ENCODE measurements around the gene RAB44.

RAB44 gene

DNA sequence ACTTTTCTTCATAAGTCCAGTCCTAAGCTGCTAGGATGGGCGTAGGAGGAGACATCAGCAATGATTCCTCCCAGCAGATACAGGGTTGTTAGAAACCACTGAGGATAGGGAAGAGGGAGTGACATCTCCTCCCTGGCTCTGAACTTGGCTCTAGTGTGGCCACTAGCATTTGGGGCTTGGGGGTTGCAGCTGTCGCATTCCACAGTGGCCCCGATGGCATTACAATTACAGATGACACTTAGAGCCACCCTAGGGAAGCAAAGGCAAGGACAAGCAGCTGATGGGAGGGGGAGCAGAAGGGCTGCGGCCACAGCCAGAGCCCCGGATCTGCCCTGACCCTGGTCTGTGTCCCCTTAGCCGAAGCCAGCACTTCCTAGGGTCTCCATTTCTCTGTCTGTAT lies 28.6 kb upstream of the RAB44 start:
- DNase-seq (ENCODE audit: low read depth in 2 of 2) = no peak

GRCh38 chr6:36670271-36670670 lies 27.4 kb upstream of the RAB44 start:
- no peak for DNase-seq (ENCODE audit: low read depth in 2 of 2)

GRCh38 chr6:36671687-36672375 lies 25.8 kb upstream of the RAB44 start:
- DNase-seq (ENCODE audit: low read depth in 2 of 2) = no peak

GRCh38 chr6:36673882-36674281 lies 23.7 kb upstream of the RAB44 start:
- no peak for DNase-seq (ENCODE audit: low read depth in 2 of 2)

DNA sequence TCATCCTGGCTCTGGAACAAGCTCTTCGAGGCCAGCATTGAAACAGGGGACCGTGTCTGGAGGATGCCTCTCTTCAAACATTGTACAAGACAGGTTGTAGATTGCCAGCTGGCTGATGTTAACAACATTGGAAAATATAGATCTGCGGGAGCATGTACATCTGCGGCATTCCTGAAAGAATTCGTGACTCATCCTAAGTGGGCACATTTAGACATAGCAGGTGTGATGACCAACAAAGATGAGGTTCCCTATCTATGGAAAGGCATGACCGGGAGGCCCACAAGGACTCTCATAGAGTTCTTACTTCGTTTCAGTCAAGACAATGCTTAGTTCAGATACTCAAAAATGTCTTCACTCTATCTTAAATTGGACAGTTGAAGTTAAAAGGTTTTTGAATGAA lies 22.7 kb upstream of the RAB44 start:
- no peak for DNase-seq (ENCODE audit: low read depth in 2 of 2)

GRCh38 chr6:36676141-36677058 lies 21.2 kb upstream of the RAB44 start:
- DNase-seq (ENCODE audit: low read depth in 2 of 2) = no peak

DNA sequence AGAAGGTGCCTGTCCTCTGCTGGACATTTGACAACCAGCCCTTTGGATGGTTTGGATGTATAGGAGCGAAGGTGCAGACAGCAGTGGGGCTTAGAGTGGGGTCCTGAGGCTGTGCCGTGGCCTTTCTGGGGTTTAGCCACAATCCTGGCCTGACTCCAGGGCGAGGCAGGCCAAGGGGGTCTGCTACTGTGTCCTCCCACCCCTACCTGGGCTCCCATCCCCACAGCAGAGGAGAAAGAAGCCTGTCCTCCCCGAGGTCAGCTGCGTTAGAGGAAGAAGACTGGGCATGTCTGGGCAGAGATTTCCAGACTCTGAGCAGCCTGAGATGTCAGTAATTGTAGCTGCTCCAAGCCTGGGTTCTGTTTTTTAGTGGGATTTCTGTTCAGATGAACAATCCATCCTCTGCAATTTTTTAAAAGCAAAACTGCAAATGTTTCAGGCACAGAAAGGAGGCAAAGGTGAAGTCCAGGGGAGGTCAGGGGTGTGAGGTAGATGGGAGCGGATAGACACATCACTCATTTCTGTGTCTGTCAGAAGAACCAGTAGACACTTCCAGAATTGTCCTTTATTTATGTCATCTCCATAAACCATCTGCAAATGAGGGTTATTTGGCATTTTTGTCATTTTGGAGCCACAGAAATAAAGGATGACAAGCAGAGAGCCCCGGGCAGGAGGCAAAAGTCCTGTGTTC lies 20.4 kb upstream of the RAB44 start:
- DNase-seq (ENCODE audit: low read depth in 2 of 2) = no peak

GRCh38 chr6:36677753-36678487 lies 19.7 kb upstream of the RAB44 start:
- no peak for DNase-seq (ENCODE audit: low read depth in 2 of 2)

DNA sequence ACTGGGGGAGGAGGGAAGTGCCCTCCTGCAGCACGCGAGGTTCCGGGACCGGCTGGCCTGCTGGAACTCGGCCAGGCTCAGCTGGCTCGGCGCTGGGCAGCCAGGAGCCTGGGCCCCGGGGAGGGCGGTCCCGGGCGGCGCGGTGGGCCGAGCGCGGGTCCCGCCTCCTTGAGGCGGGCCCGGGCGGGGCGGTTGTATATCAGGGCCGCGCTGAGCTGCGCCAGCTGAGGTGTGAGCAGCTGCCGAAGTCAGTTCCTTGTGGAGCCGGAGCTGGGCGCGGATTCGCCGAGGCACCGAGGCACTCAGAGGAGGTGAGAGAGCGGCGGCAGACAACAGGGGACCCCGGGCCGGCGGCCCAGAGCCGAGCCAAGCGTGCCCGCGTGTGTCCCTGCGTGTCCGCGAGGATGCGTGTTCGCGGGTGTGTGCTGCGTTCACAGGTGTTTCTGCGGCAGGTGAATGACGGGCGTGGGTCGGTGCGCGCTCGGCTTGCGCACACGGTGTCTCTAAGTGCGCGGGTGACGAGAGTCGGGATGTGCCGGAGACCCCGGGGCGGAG lies 19.1 kb upstream of the RAB44 start, which contains the start of gene CDKN1A:
Gene CDKN1A (plus strand): TSS at position 227 of the 555 bp plus-strand sequence. CDS start 5,388 bp downstream, outside the sequence.
- DNase-seq (ENCODE audit: low read depth in 2 of 2) = peak; percentile 53 to 68

DNA sequence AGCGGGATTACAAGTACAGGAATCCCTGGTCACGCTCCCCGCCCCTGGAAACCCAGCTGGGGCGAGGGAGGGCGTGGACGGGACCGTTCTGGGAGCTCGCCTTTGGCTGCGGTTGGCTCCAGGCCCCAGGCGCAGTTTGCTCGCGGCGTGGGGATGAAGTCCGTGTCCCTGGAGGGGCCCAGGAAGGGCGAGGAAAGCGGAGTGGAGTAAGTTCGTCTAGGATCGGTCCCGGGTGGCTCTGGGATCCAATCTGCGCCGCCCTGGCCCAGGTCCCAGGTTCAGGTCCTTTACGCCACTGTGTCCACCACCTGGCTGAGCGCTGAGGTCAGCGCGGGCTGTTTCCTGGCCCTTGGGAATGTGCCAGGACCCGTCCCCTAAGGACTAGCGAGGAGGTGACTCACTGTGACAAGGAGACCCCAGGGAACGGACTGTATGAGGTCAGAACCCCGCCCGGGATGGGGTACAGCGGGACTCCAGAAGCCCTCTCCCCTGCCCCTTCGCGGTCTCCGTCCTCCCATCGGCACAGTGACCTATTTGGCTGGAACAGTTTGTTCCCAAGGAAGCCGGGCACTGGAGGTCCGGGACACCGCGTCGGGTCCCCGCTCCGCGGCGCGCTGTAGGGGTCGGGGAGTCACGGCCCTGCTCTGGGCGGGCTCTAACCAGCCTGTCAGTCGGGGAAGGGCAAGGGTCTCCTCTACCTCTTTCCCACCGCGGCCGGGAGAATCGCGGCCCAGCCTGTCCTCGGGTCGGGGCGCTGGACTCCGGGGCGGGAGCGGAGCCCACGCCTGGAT lies 18.4 kb upstream of the RAB44 start:
- DNase-seq (ENCODE audit: low read depth in 2 of 2) = no peak

DNA sequence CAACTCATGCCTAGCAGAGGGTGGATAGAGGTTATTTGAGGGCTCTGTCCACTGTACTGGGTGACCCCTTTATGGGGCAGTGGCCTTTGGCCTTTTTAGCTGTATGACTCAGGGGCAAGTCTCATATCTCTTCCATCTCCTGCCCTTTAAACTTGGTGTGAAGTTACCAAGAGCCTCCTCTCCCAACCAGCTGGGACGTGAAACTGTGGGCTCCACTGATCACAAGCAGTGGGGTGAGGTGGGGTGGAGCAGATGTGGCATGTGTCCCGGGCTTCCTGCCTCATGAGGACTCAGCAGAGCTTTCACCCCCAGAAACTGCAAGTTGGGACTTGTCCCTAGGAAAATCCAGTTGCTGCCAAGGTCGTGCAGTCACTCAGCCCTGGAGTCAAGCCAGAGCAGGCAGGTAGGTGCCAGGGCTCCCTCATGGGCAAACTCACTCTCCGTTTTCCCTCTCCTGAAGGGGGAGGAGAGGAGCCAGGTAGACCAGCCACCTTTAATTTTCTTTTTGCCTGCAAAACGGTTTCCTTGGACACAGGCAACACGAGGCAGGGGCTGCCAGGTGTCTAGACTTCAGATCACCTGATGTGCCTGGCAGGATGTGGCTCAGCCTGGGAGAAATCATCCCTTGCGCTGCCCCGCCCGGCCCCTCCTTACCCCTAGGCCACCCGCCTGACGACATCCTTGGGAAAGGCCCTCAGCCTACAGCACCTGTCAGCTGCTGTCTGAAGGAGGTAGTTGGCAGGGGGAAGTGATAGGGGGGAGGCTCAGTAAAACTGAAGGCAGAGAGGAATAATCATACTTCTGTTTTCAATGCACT lies 15.1 kb upstream of the RAB44 start:
- DNase-seq (ENCODE audit: low read depth in 2 of 2) = peak; percentile 32 to 44

DNA sequence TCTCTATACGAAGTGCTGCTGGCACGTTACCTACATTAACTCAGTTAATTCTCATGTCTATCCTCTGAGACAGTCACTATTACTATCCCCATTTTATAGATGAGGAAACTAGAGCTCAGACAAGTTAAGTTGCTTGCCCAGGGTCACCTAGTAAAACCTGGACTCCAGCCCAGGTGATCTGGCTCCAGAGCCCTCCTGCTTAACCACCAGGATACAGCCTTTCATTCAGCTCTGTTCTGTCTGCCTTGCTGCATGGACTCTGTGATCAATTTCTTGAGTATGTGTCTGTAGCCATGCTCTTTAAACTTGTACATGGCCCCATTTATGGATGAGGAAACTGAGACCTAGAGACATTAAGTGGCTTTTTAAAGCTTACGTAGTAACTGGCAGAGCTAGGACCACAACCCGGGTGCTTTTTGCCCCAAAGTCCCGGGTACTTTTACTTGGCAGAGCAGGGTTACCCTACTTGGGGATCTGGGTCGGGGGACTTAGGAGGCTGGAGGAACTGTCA lies 14.4 kb upstream of the RAB44 start:
- DNase-seq (ENCODE audit: low read depth in 2 of 2) = no peak

DNA sequence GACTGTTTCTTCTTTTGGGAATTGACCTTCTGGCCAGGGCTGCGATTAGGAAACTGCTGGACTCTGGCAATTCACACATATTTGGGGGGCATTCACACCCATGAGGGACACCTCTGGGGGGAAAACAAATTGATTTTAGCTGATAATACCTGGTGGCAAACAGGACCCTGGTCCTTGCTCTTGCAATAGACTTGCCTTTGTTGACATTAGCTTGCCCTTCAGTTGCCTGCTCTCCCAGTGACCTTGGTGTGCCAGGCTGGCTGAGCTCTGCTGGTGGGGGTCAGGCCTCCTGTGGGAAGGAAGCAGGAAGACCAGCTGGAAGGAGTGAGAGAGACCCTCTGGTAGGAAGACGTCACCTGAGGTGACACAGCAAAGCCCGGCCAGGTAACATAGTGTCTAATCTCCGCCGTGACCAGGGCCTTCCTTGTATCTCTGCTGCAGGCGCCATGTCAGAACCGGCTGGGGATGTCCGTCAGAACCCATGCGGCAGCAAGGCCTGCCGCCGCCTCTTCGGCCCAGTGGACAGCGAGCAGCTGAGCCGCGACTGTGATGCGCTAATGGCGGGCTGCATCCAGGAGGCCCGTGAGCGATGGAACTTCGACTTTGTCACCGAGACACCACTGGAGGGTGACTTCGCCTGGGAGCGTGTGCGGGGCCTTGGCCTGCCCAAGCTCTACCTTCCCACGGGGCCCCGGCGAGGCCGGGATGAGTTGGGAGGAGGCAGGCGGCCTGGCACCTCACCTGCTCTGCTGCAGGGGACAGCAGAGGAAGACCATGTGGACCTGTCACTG lies 13.8 kb upstream of the RAB44 start:
- DNase-seq (ENCODE audit: low read depth in 2 of 2) = no peak

DNA sequence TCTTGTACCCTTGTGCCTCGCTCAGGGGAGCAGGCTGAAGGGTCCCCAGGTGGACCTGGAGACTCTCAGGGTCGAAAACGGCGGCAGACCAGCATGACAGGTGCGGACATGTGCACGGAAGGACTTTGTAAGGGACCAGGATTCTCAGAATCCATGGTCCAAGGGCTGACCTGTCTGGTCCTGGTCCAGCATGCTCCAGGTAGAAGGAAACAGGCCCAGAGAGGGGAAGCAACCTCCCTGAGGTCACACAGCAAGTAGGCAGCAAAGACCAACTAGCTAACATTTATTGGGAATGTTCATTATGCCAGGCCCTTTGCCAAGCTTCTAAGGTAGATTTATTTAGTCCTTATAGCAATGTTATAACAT lies 13.2 kb upstream of the RAB44 start:
- DNase-seq (ENCODE audit: low read depth in 2 of 2) = no peak

DNA sequence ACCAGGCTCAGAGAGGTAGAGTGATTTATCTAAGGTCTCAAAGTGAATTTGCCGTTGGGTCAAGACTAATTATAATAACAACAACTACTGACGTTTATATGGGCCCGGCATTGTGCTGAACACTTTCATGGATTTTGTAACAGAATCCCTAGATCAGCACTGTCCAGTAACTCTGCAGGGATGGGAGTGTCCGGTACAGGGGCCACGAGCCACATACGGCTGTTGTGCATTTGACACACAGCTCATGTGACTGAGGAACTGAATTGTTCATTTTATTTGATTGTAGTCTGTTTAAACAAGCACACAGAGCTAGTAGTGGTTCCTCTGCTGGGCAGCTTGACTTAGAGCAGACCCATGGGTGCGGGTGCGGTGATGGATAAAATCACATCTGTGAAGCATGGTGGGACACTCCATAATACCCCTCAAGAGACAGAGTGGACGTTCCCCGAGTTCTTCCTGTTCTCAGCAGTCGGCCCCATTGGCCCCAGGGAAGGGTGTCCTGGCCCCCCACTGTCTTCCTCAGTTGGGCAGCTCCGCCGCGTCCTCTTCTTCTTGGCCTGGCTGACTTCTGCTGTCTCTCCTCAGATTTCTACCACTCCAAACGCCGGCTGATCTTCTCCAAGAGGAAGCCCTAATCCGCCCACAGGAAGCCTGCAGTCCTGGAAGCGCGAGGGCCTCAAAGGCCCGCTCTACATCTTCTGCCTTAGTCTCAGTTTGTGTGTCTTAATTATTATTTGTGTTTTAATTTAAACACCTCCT lies 12.3 kb upstream of the RAB44 start:
- no peak for DNase-seq (ENCODE audit: low read depth in 2 of 2)

DNA sequence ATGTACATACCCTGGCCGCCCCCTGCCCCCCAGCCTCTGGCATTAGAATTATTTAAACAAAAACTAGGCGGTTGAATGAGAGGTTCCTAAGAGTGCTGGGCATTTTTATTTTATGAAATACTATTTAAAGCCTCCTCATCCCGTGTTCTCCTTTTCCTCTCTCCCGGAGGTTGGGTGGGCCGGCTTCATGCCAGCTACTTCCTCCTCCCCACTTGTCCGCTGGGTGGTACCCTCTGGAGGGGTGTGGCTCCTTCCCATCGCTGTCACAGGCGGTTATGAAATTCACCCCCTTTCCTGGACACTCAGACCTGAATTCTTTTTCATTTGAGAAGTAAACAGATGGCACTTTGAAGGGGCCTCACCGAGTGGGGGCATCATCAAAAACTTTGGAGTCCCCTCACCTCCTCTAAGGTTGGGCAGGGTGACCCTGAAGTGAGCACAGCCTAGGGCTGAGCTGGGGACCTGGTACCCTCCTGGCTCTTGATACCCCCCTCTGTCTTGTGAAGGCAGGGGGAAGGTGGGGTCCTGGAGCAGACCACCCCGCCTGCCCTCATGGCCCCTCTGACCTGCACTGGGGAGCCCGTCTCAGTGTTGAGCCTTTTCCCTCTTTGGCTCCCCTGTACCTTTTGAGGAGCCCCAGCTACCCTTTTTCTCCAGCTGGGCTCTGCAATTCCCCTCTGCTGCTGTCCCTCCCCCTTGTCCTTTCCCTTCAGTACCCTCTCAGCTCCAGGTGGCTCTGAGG lies 11.5 kb upstream of the RAB44 start:
- no peak for DNase-seq (ENCODE audit: low read depth in 2 of 2)

Measured in activated CD4-positive, alpha-beta T cell treated with anti-CD3 and anti-CD28 coated beads for 24 hours (primary cell).